Measurements from ENCODE around the gene AGBL1. TPM values are rescaled to one million over a fixed set of nuclear protein-coding genes. Genes with fewer than 3 reads are reported as not detected.

The AGBL1 gene
- total and polyA plus RNA-seq, 2 donors (not counting 3 experiments of a cell fraction or from before 2014, with no cell fraction given): not detected

- Histone ChIP-seq H3K4me2 (ENCODE audit: insufficient read depth, low read length) (no peak overlapping the region), H3K36me3 (ENCODE audit: control insufficient read depth in 2 of 2, extremely low read depth in 1 of 2, insufficient read depth in 2 of 2, low read length in 2 of 2) (no peaks in the 10 kb centered on the region), H3K4me1 (ENCODE audit: control insufficient read depth, extremely low read depth, insufficient read depth, low read length) (no peaks in the 10 kb centered on the region), H3K9me1 (replicated peaks; ENCODE audit: control insufficient read depth, extremely low read depth, insufficient read depth, low read length) (no peaks in the 10 kb centered on the region), H3K9me3 (replicated peaks; ENCODE audit: control insufficient read depth, insufficient read depth, low read length) (peaks cover 6% of the 10 kb centered on the region), H4K20me1 (replicated peaks; ENCODE audit: control insufficient read depth, extremely low read depth, insufficient read depth, low read length) (no peaks in the 10 kb centered on the region), H3K9ac (replicated peaks; ENCODE audit: extremely low read depth, insufficient read depth, low read length) (no peak overlapping the region), H2AFZ (ENCODE audit: low read depth, low read length) (no peak overlapping the region), H3K4me3 (replicated peaks in 1 of 3; ENCODE audit: insufficient read depth in 1 of 3, low read depth in 1 of 3, low read length in 3 of 3) (no peak overlapping the region), H3K79me2 (ENCODE audit: control insufficient read depth, insufficient read depth, low read length) (no peaks in the 10 kb centered on the region), H3K27me3 (ENCODE audit: control insufficient read depth in 2 of 2, insufficient read depth in 2 of 2, low read length in 2 of 2) (no peaks in the 10 kb centered on the region), H3K27ac (ENCODE audit: insufficient read depth, low read depth, low read length) (no peak overlapping the region)
- POLR2A ChIA-PET: no interaction called here
- BruUV-seq (replicated peaks): no TSS peak
- FAIRE-seq: no peak
- TF ChIP-seq MYC (IDR thresholded peaks at IDR 0.05; ENCODE audit: low read depth, low read length): no peak
- no peak for TF ChIP-seq EZH2 (IDR thresholded peaks at IDR 0.05; ENCODE audit: borderline replicate concordance, low read depth, low read length, severe bottlenecking)
- no peak for TF ChIP-seq GATA2 (IDR thresholded peaks at IDR 0.05; ENCODE audit: insufficient read depth, insufficient read length, low read depth, low read length)
- no peak for TF ChIP-seq POLR2A (IDR thresholded peaks at IDR 0.05; ENCODE audit: low read depth, low read length)
- no peak for DNase-seq (ENCODE audit: low read depth, low spot score)
- intact Hi-C loops (cut with micrococcal nuclease): no loop called here
- CTCF ChIA-PET: no interaction called here
- dilution Hi-C loops (cut with MboI; ENCODE audit: extremely low pct_ligation_motif_present, low sequenced_read_pairs): no loop called here
These were observed 493.8 kb downstream of the AGBL1 start for GRCh38 chr15:86573476-86573875.

- ChIA-PET CTCF (no interaction called here), POLR2A (no interaction called here)
- FAIRE-seq (no peak), DNase-seq (ENCODE audit: low read depth, low spot score) (no peak)
- Histone ChIP-seq H3K27ac (ENCODE audit: insufficient read depth, low read depth, low read length) (no peak overlapping the region), H3K9ac (replicated peaks; ENCODE audit: extremely low read depth, insufficient read depth, low read length) (no peak overlapping the region), H3K9me3 (replicated peaks; ENCODE audit: control insufficient read depth, insufficient read depth, low read length) (no peaks in the 10 kb centered on the region), H3K27me3 (ENCODE audit: control insufficient read depth in 2 of 2, insufficient read depth in 2 of 2, low read length in 2 of 2) (no peaks in the 10 kb centered on the region), H3K9me1 (replicated peaks; ENCODE audit: control insufficient read depth, extremely low read depth, insufficient read depth, low read length) (no peaks in the 10 kb centered on the region), H3K79me2 (ENCODE audit: control insufficient read depth, insufficient read depth, low read length) (no peaks in the 10 kb centered on the region), H3K4me1 (ENCODE audit: control insufficient read depth, extremely low read depth, insufficient read depth, low read length) (no peaks in the 10 kb centered on the region), H3K4me3 (replicated peaks in 1 of 3; ENCODE audit: insufficient read depth in 1 of 3, low read depth in 1 of 3, low read length in 3 of 3) (no peak overlapping the region), H2AFZ (ENCODE audit: low read depth, low read length) (no peak overlapping the region), H3K36me3 (ENCODE audit: control insufficient read depth in 2 of 2, extremely low read depth in 1 of 2, insufficient read depth in 2 of 2, low read length in 2 of 2) (no peaks in the 10 kb centered on the region), H4K20me1 (replicated peaks; ENCODE audit: control insufficient read depth, extremely low read depth, insufficient read depth, low read length) (no peaks in the 10 kb centered on the region), H3K4me2 (ENCODE audit: insufficient read depth, low read length) (no peak overlapping the region)
- intact Hi-C loops (cut with micrococcal nuclease) (no loop called here), dilution Hi-C loops (cut with MboI; ENCODE audit: extremely low pct_ligation_motif_present, low sequenced_read_pairs) (no loop called here)
- TF ChIP-seq MAX (IDR thresholded peaks at IDR 0.05; ENCODE audit: insufficient read depth, insufficient read length) (no peak), POLR2A (IDR thresholded peaks at IDR 0.05; ENCODE audit: low read depth, low read length) (no peak), MYC (IDR thresholded peaks at IDR 0.05; ENCODE audit: low read depth, low read length) (no peak), CTCF (IDR thresholded peaks at IDR 0.05; ENCODE audit: extremely low read depth in 1 of 2, insufficient read depth in 1 of 2, low read depth in 1 of 2, low read length in 2 of 2) (no peak), GATA2 (IDR thresholded peaks at IDR 0.05; ENCODE audit: insufficient read depth, insufficient read length, low read depth, low read length) (no peak), EZH2 (IDR thresholded peaks at IDR 0.05; ENCODE audit: borderline replicate concordance, low read depth, low read length, severe bottlenecking) (no peak), FOS (IDR thresholded peaks at IDR 0.05; ENCODE audit: borderline replicate concordance, insufficient read depth, low read length) (no peak), JUN (IDR thresholded peaks at IDR 0.05; ENCODE audit: borderline replicate concordance, insufficient read depth, insufficient read length, low read depth) (no peak), POLR2AphosphoS5 (IDR thresholded peaks at IDR 0.05; ENCODE audit: insufficient read depth, low read depth, low read length) (no peak)
- BruUV-seq (replicated peaks): no TSS peak
These were observed 508.7 kb downstream of the AGBL1 start for GRCh38 chr15:86588413-86588812.

Measured in endothelial cell of umbilical vein (primary cell).